ENCODE results near the gene SAMD1.
A peak's percentile ranks its signal among the peaks of the same experiment; 100 is the strongest.

SAMD1 gene

GRCh38 chr19:14090509-14091080, at the start of gene SAMD1:
Gene SAMD1, minus strand, starts transcription at chr19:14090751.
- peak; percentile 80 for DNase-seq

GRCh38 chr19:14139944-14140343, 49.4 kb upstream of the SAMD1 start:
- no peak for DNase-seq

GRCh38 chr19:14138576-14139265, 48.2 kb upstream of the SAMD1 start:
- no peak for DNase-seq

GRCh38 chr19:14136509-14137281, 46.1 kb upstream of the SAMD1 start, which contains the start of gene ASF1B:
Gene ASF1B, minus strand, starts transcription at chr19:14136589. Its CDS starts 133 bp downstream, at chr19:14136456.
- peak; percentile 100 for DNase-seq

- no peak for DNase-seq
Measured at GRCh38 chr19:14135985-14136508, 45.5 kb upstream of the SAMD1 start.

- DNase-seq, result no peak
Measured at GRCh38 chr19:14135355-14135754, 44.8 kb upstream of the SAMD1 start.

- no peak for DNase-seq
Measured at GRCh38 chr19:14127929-14128509, 37.5 kb upstream of the SAMD1 start.

GRCh38 chr19:14127176-14127575, 36.6 kb upstream of the SAMD1 start:
- no peak for DNase-seq

GRCh38 chr19:14122924-14123323, 32.4 kb upstream of the SAMD1 start:
- DNase-seq, result no peak

GRCh38 chr19:14120497-14120780, 29.9 kb upstream of the SAMD1 start:
- no peak for DNase-seq

GRCh38 chr19:14119644-14120496, 29.3 kb upstream of the SAMD1 start:
- DNase-seq, result no peak

GRCh38 chr19:14119146-14119545, 28.6 kb upstream of the SAMD1 start:
- no peak for DNase-seq

GRCh38 chr19:14118165-14119051, 27.9 kb upstream of the SAMD1 start:
- peak; percentile 57 for DNase-seq

GRCh38 chr19:14117668-14118164, 27.2 kb upstream of the SAMD1 start, which contains the start of gene PRKACA:
Gene PRKACA, minus strand, starts transcription at chr19:14117762. Its CDS starts 215 bp downstream, at chr19:14117547.
- peak; percentile 95 for DNase-seq

- DNase-seq, result no peak
Measured at GRCh38 chr19:14116918-14117578, 26.5 kb upstream of the SAMD1 start.

- DNase-seq, result no peak
Measured at GRCh38 chr19:14116525-14116917, 26.0 kb upstream of the SAMD1 start.

GRCh38 chr19:14115756-14116155, 25.2 kb upstream of the SAMD1 start:
- DNase-seq, result no peak

- DNase-seq, result no peak
Measured at GRCh38 chr19:14114854-14115253, 24.3 kb upstream of the SAMD1 start.

- no peak for DNase-seq
Measured at GRCh38 chr19:14114439-14114838, 23.9 kb upstream of the SAMD1 start.

GRCh38 chr19:14113762-14114414, 23.3 kb upstream of the SAMD1 start:
- no peak for DNase-seq

All from NCI-H510A treated with DMSO at 0.1 percent for 48 hours (cell line).